HCT116 (cell line): ENCODE data around the gene ABHD17C. TPM values are rescaled to one million over a fixed set of nuclear protein-coding genes. Genes with fewer than 3 reads are reported as not detected.

Experiments used
- ATAC-seq: fragments of 200-7000 bp; cut with Tn5 transposase; 2 replicates; pipeline ENCODE4 v1.9.1; 2020; ENCODE audit warnings: mild to moderate bottlenecking, moderate library complexity
- BruUV-seq: library from RNA; stranded (reverse); fragments of 400-500 nt; replicated peaks from 2 replicates; lab custom pipeline; 2021; lab: Mats Ljungman, UMichigan
- CTCF ChIA-PET: fragments of 300-600 bp; sonication (Branson Sonifier 250); formaldehyde crosslinking; loops from one replicate; lab custom pipeline; 2021; ENCODE audit warnings: antibody characterized with exemption; lab: Charles Lee
- POLR2A ChIA-PET: fragments of 300-600, 350-600 bp; sonication (Branson Sonifier 250); formaldehyde crosslinking; loops from one replicate; lab custom pipeline; 2021; ENCODE audit warnings: antibody characterized with exemption; lab: Charles Lee
- RAD21 ChIA-PET, 2 experiments: fragments of 300-600 bp; sonication (Branson Sonifier 250); formaldehyde crosslinking; loops; one replicate each; lab custom pipeline; 2023; ENCODE audit warnings: low total read pairs in 2 of 2; ENCODE audit not compliant: uncharacterized antibody in 2 of 2, unreplicated experiment in 2 of 2, low non-redundant PET in 1 of 2; lab: Charles Lee
- DNase-seq: peaks from one replicate; pipeline ENCODE4 v3.0.0-alpha.2; 2010; ENCODE audit warnings: low read depth, low spot score
- H2AFZ ChIP-seq: fragments of 200-600 bp; shearing (Covaris generic), sonication (generic); 2 replicates; pipeline ENCODE4 v1.6.1; 2017; ENCODE audit warnings: low read depth, mixed run types, mixed read lengths, antibody characterized with exemption, low read length; ENCODE audit not compliant: poor library complexity, severe bottlenecking
- H3K27ac ChIP-seq: 2 replicates; pipeline ENCODE4 v1.5.1; 2012; ENCODE audit warnings: low read depth, low read length
- H3K27me3 ChIP-seq: fragments of 200-600 bp; sonication (generic); 2 replicates; pipeline ENCODE4 v1.6.1; 2016; ENCODE audit warnings: mixed run types, low read length, mixed read lengths; ENCODE audit not compliant: insufficient read depth
- H3K36me3 ChIP-seq, 2 experiments: fragments of 200-500 bp in 1 of 2; fragments of 200-600 bp in 1 of 2; sonication (Bioruptor generic) in 1 of 2; sonication (generic) in 1 of 2; 2 replicates each; pipeline versions ENCODE4 v1.5.1 to v1.6.1; 2014 to 2016; ENCODE audit warnings: low read length in 2 of 2, inconsistent platforms in 1 of 2, mixed read lengths in 1 of 2, mixed run types in 1 of 2; ENCODE audit not compliant: insufficient read depth in 2 of 2, control insufficient read depth in 1 of 2
- H3K4me1 ChIP-seq, 2 experiments: fragments of 200-600 bp in 1 of 2; sonication (generic) in 1 of 2; 2 replicates each; pipeline versions ENCODE4 v1.5.1 to v1.6.1; 2012 to 2017; ENCODE audit warnings: low read length in 2 of 2, inconsistent platforms in 1 of 2, mild to moderate bottlenecking in 1 of 2, mixed read lengths in 1 of 2, mixed run types in 1 of 2, moderate library complexity in 1 of 2; ENCODE audit not compliant: insufficient read depth in 2 of 2, control insufficient read depth in 1 of 2
- H3K4me2 ChIP-seq: fragments of 200-600 bp; sonication (generic); 2 replicates; pipeline ENCODE4 v1.6.1; 2017; ENCODE audit warnings: mixed run types, low read length, mixed read lengths
- H3K4me3 ChIP-seq, 2 experiments: fragments of 200-600 bp in 1 of 2; sonication (generic) in 1 of 2; replicated peaks in 1 of 2; 2 replicates each; pipeline ENCODE4 v1.5.1; 2011 to 2016; ENCODE audit warnings: low read length in 2 of 2, control low read depth in 1 of 2, low read depth in 1 of 2, mild to moderate bottlenecking in 1 of 2, mixed read lengths in 1 of 2, mixed run types in 1 of 2
- H3K79me2 ChIP-seq: fragments of 200-600 bp; sonication (generic); 2 replicates; pipeline ENCODE4 v1.6.1; 2017; ENCODE audit warnings: mild to moderate bottlenecking, mixed run types, low read length, moderate library complexity, mixed read lengths; ENCODE audit not compliant: insufficient read depth
- H3K9ac ChIP-seq: fragments of 200-600 bp; sonication (generic); 2 replicates; pipeline ENCODE4 v1.6.1; 2016; ENCODE audit warnings: low read length, mixed read lengths
- H3K9me2 ChIP-seq: fragments of 200-600 bp; sonication (generic), shearing (Covaris generic); 2 replicates; pipeline ENCODE4 v1.6.1; 2017; ENCODE audit warnings: mixed run types, mild to moderate bottlenecking, moderate library complexity; ENCODE audit not compliant: insufficient read depth
- H3K9me3 ChIP-seq, 2 experiments: fragments of 200-500 bp in 1 of 2; fragments of 200-600 bp in 1 of 2; sonication (Bioruptor generic) in 1 of 2; sonication (generic) in 1 of 2; 2 replicates each; pipeline ENCODE4 v1.6.1; 2014 to 2017; ENCODE audit warnings: low read length in 2 of 2, mixed read lengths in 2 of 2, inconsistent platforms in 1 of 2, low read depth in 1 of 2, mild to moderate bottlenecking in 1 of 2, mixed run types in 1 of 2, moderate library complexity in 1 of 2; ENCODE audit not compliant: control insufficient read depth in 1 of 2, insufficient read depth in 1 of 2
- H4K20me1 ChIP-seq: fragments of 200-600 bp; sonication (generic), shearing (Covaris generic); 2 replicates; pipeline ENCODE4 v1.6.1; 2017; ENCODE audit warnings: mixed run types, mild to moderate bottlenecking, moderate library complexity; ENCODE audit not compliant: insufficient read depth
- ATF3 ChIP-seq: IDR thresholded peaks from 2 replicates; pipeline ENCODE4 v1.6.1; 2012
- EGR1 ChIP-seq: IDR thresholded peaks from 2 replicates; pipeline ENCODE4 v1.6.1; 2012; ENCODE audit warnings: low read depth
- EZH2 ChIP-seq: fragments of 200-600 bp; sonication (generic); IDR thresholded peaks from 2 replicates; pipeline ENCODE4 v1.6.1; 2017; ENCODE audit warnings: antibody characterized with exemption, mixed run types
- EZH2phosphoT487 ChIP-seq: fragments of 200-600 bp; IDR thresholded peaks from 2 replicates; pipeline ENCODE4 v1.6.1; 2018; ENCODE audit warnings: antibody characterized with exemption, borderline replicate concordance
- FOSL1 ChIP-seq: IDR thresholded peaks from 2 replicates; pipeline ENCODE4 v1.6.1; 2012; ENCODE audit warnings: low read depth
- RAD21 ChIP-seq: IDR thresholded peaks from 2 replicates; pipeline ENCODE4 v1.6.1; 2012; ENCODE audit warnings: low read depth, mild to moderate bottlenecking
- SIN3A ChIP-seq: IDR thresholded peaks from 2 replicates; pipeline ENCODE4 v1.6.1; 2012; ENCODE audit warnings: low read depth
- SRF ChIP-seq: IDR thresholded peaks from 2 replicates; pipeline ENCODE4 v1.6.1; 2012; ENCODE audit warnings: low read depth
- YY1 ChIP-seq: IDR thresholded peaks from 2 replicates; pipeline ENCODE4 v1.6.1; 2011; ENCODE audit warnings: low read length, low read depth, moderate library complexity, mild to moderate bottlenecking; ENCODE audit not compliant: insufficient replicate concordance; ENCODE audit errors: extremely low read depth
- ZFX ChIP-seq: fragments of 450-650 bp; IDR thresholded peaks from 2 replicates; pipeline ENCODE4 v1.6.1; 2017
- intact Hi-C: fragments of 100-400 bp; cut with micrococcal nuclease; formaldehyde crosslinking; loops from 2 replicates; pipeline ENCODE4 v1.10.0; 2022
- total RNA-seq: library from RNA; stranded (reverse); gene quantifications from one replicate; pipeline ENCODE4 v1.2.1, GENCODE V29; 2021; ENCODE audit not compliant: unreplicated experiment
- TF ChIP-seq, protein P1 (sequence below): IDR thresholded peaks from 2 replicates; pipeline ENCODE4 v1.6.1; 2012
- TF ChIP-seq, protein P2 (sequence below): IDR thresholded peaks from 2 replicates; pipeline ENCODE4 v1.6.1; 2011; ENCODE audit warnings: mild to moderate bottlenecking, low read length, moderate library complexity; ENCODE audit not compliant: insufficient replicate concordance; ENCODE audit errors: extremely low read depth

The ABHD17C gene
- total RNA-seq, 1 experiment from 2014 or later = 27.9 TPM

DNA sequence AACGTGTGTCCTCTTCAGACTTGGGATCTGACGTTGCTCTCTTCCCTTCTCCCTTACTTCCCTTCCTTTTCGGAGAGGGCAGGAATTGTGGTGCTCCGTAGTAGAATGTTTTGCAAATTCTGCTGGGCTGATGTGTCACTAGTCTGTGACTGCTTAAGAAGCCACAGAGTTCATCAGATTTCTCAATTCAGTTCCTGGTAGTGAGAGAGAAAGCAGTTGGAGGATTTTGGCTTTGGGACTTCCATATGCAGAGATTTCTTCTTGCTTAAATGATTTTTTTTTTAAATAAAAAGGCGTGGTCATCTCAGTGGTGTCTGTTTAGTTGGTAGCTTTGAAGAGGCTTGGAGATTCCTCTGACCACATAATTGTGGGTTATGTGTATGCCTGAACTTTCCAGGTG lies 94.2 kb downstream of the ABHD17C start:
- Histone ChIP-seq H3K4me3 (no peak overlapping the region), H3K36me3 (0 out of 4 replicates have a peak, but pooled peaks cover 0 to 2% of the 10 kb centered on the region in 2 experiments), H3K79me2 (no peaks in the 10 kb centered on the region), H3K27ac (no peak overlapping the region), H3K27me3 (no peaks in the 10 kb centered on the region), H3K9ac (no peak overlapping the region), H3K4me1 (no peaks in the 10 kb centered on the region), H3K9me2 (no peaks in the 10 kb centered on the region), H3K9me3 (no peaks in the 10 kb centered on the region), H3K4me2 (no peak overlapping the region), H4K20me1 (no peaks in the 10 kb centered on the region), H2AFZ (no peak overlapping the region)
- ChIA-PET RAD21 (no interaction called here), POLR2A (no interaction called here), CTCF (interaction anchor here (0.9 kb wide), 1 partner anchor 10 kb away, joined by 3 read pairs; the partner anchor contains the start of gene CEMIP)
- ATAC-seq (no peak), DNase-seq (no peak)
- intact Hi-C loops = no loop called here
- no TSS peak for BruUV-seq
- TF ChIP-seq EZH2phosphoT487 = no peak
- TF ChIP-seq RAD21 = no peak
- no peak for TF ChIP-seq EZH2
- TF ChIP-seq EGR1 = no peak
- no peak for TF ChIP-seq ATF3
- no peak for TF ChIP-seq FOSL1
- no peak for TF ChIP-seq ZFX
- no peak for TF ChIP-seq YY1
- TF ChIP-seq SRF = no peak
- TF ChIP-seq, protein P1, sequence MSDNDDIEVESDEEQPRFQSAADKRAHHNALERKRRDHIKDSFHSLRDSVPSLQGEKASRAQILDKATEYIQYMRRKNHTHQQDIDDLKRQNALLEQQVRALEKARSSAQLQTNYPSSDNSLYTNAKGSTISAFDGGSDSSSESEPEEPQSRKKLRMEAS = no peak
- TF ChIP-seq SIN3A = no peak
- TF ChIP-seq, protein P2, sequence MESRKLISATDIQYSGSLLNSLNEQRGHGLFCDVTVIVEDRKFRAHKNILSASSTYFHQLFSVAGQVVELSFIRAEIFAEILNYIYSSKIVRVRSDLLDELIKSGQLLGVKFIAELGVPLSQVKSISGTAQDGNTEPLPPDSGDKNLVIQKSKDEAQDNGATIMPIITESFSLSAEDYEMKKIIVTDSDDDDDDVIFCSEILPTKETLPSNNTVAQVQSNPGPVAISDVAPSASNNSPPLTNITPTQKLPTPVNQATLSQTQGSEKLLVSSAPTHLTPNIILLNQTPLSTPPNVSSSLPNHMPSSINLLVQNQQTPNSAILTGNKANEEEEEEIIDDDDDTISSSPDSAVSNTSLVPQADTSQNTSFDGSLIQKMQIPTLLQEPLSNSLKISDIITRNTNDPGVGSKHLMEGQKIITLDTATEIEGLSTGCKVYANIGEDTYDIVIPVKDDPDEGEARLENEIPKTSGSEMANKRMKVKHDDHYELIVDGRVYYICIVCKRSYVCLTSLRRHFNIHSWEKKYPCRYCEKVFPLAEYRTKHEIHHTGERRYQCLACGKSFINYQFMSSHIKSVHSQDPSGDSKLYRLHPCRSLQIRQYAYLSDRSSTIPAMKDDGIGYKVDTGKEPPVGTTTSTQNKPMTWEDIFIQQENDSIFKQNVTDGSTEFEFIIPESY = no peak
